Measurements from ENCODE around the gene ARHGAP22. TPM values are rescaled to one million over a fixed set of nuclear protein-coding genes. Genes with fewer than 3 reads are reported as not detected.

The ARHGAP22 gene
- total and polyA plus RNA-seq, 2 of the 4 experiments (the other 2 are of a cell fraction) = 28.3 to 30.2 TPM

DNA sequence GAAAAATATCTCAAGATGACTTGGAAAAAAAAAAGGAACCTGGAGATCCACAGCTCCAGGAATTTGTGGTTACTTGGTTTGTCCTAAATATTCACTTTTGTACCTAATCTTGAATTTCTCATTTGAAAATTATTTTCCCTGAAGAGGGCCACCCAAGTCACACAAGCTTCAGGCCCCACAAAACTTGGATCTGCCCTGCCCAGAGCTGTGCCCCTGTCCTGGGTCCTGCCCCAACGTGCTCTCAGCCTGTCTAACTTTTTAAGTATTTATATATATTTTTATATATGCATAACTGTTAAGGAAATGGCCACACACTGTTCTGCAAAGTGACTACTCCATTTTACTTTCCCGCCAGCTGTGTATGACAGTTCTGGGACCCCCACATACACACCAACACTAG lies 123.5 kb downstream of the ARHGAP22 start:
- DNase-seq = no peak
- H3K4me1 ChIP-seq (ENCODE audit: control insufficient read depth, insufficient read depth, low read length) = no peaks in the 10 kb centered on the region
- H3K56ac ChIP-seq (ENCODE audit: extremely low read depth, insufficient read depth, low read length) = no peak overlapping the region
- H3K9me1 ChIP-seq (ENCODE audit: insufficient read depth, low read length) = 0 out of 2 replicates have a peak, but pooled peaks cover 2% of the 10 kb centered on the region
- TF ChIP-seq POLR2A (IDR thresholded peaks at IDR 0.05; ENCODE audit: low read depth, low read length) = no peak
- no peak overlapping the region for H2BK15ac ChIP-seq (ENCODE audit: low read depth, low read length)
- H3K18ac ChIP-seq (ENCODE audit: low read depth, low read length) = no peak overlapping the region
- H4K5ac ChIP-seq (ENCODE audit: low read depth, low read length) = no peak overlapping the region
- H3K27ac ChIP-seq (ENCODE audit: insufficient read depth, low read length) = no peak overlapping the region
- intact Hi-C loops (cut with micrococcal nuclease) (no loop called here), dilution Hi-C loops (cut with HindIII; ENCODE audit: low sequenced_read_pairs, unreplicated experiment) (no loop called here), in situ Hi-C loops (cut with MboI; ENCODE audit: low sequenced_read_pairs) (no loop called here)
- H4K20me1 ChIP-seq (ENCODE audit: insufficient read depth, low read length) = peaks cover 9% of the 10 kb centered on the region; the same call in 1 of the 2 replicates
- ATAC-seq (ENCODE audit: low read depth) = no peak
- no peaks in the 10 kb centered on the region for H3K27me3 ChIP-seq (ENCODE audit: control insufficient read depth, insufficient read depth, low read length)
- no peak overlapping the region for H3K14ac ChIP-seq (replicated peaks; ENCODE audit: low read depth, low read length)
- H3K4ac ChIP-seq (ENCODE audit: low read depth, low read length) = no peak overlapping the region
- H2BK20ac ChIP-seq (ENCODE audit: low read depth, low read length) = no peak overlapping the region
- H2BK5ac ChIP-seq (ENCODE audit: low read depth, low read length, poor library complexity, severe bottlenecking) = no peak overlapping the region
- H3K79me1 ChIP-seq (ENCODE audit: low read depth in 1 of 2, low read length in 2 of 2) = peaks cover 17 to 53% of the 10 kb centered on the region in 2 experiments; a peak in 3 of 4 replicates
- peaks cover 5% of the 10 kb centered on the region for H3K36me3 ChIP-seq (ENCODE audit: control insufficient read depth, insufficient read depth, low read length)
- H2AFZ ChIP-seq (replicated peaks; ENCODE audit: low read length, poor library complexity) = no peak overlapping the region
- H2AK9ac ChIP-seq (replicated peaks; ENCODE audit: low read depth, low read length, poor library complexity) = no peak overlapping the region
- ChIA-PET CTCF (no interaction called here), POLR2A (ENCODE audit: unreplicated experiment) (no interaction called here)
- H3K9ac ChIP-seq (ENCODE audit: low read depth, low read length) = no peak overlapping the region
- no TSS peak for BruUV-seq (replicated peaks)
- H2BK120ac ChIP-seq (ENCODE audit: low read depth, low read length) = no peak overlapping the region
- no peak overlapping the region for H3K4me3 ChIP-seq (ENCODE audit: insufficient read depth, low read depth, low read length)
- H4K91ac ChIP-seq (ENCODE audit: insufficient read depth, low read depth, low read length) = no peak overlapping the region
- H4K8ac ChIP-seq (ENCODE audit: low read depth in 2 of 2, low read length in 2 of 2) = no peak overlapping the region
- no CpG with 5 or more reads among the region's 2 CpGs for WGBS, 2 experiments (ENCODE audit: extremely low coverage in 2 of 2, insufficient read length in 1 of 2)
- no peak overlapping the region for H2AK5ac ChIP-seq (ENCODE audit: low read depth, low read length)
- no peak overlapping the region for H3K23ac ChIP-seq (ENCODE audit: low read depth, low read length)
- H3K9me3 ChIP-seq (ENCODE audit: control insufficient read depth, insufficient read depth, low read length) = no peaks in the 10 kb centered on the region
- no peak overlapping the region for H3K4me2 ChIP-seq (ENCODE audit: low read depth, low read length)

Data from IMR-90 (cell line).